ENCODE data around the gene UROC1.

The UROC1 gene

GRCh38 chr3:126464494-126464893, 53.1 kb downstream of the UROC1 start:
- DNase-seq (ENCODE audit: extremely low spot score): no peak
- ChIA-PET CTCF (no interaction called here), POLR2A (no interaction called here)
- no peak for TF ChIP-seq ZNF384 (IDR thresholded peaks at IDR 0.05)
- TF ChIP-seq ELF4 (IDR thresholded peaks at IDR 0.05): no peak
- no peak for TF ChIP-seq TARDBP (IDR thresholded peaks at IDR 0.05)
- no peak for TF ChIP-seq CTBP1 (IDR thresholded peaks at IDR 0.05; ENCODE audit: borderline replicate concordance)

- ChIA-PET POLR2A (no interaction called here), CTCF (no interaction called here)
- DNase-seq (ENCODE audit: extremely low spot score): no peak
- TF ChIP-seq ARNT (IDR thresholded peaks at IDR 0.05): no peak
- TF ChIP-seq LEF1 (IDR thresholded peaks at IDR 0.05; ENCODE audit: borderline replicate concordance): no peak
- TF ChIP-seq HDGF (IDR thresholded peaks at IDR 0.05; ENCODE audit: borderline replicate concordance): no peak
- no peak for TF ChIP-seq FOXA1 (IDR thresholded peaks at IDR 0.05)
- no peak for TF ChIP-seq BHLHE40 (IDR thresholded peaks at IDR 0.05; ENCODE audit: borderline replicate concordance)
- no peak for TF ChIP-seq NFRKB (IDR thresholded peaks at IDR 0.05)
- TF ChIP-seq, protein P1, sequence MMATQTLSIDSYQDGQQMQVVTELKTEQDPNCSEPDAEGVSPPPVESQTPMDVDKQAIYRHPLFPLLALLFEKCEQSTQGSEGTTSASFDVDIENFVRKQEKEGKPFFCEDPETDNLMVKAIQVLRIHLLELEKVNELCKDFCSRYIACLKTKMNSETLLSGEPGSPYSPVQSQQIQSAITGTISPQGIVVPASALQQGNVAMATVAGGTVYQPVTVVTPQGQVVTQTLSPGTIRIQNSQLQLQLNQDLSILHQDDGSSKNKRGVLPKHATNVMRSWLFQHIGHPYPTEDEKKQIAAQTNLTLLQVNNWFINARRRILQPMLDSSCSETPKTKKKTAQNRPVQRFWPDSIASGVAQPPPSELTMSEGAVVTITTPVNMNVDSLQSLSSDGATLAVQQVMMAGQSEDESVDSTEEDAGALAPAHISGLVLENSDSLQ (IDR thresholded peaks at IDR 0.05): no peak
- TF ChIP-seq ZNF384 (IDR thresholded peaks at IDR 0.05): no peak
- no peak for TF ChIP-seq L3MBTL2 (conservative IDR thresholded peaks at IDR 0.05)
- TF ChIP-seq FOXK2 (IDR thresholded peaks at IDR 0.05): no peak
- no peak for TF ChIP-seq SUZ12 (IDR thresholded peaks at IDR 0.05)
- TF ChIP-seq ELF4 (IDR thresholded peaks at IDR 0.05): no peak
- no peak for TF ChIP-seq FOXM1 (IDR thresholded peaks at IDR 0.05; ENCODE audit: borderline replicate concordance)
- no peak for TF ChIP-seq TARDBP (IDR thresholded peaks at IDR 0.05)
- no peak for TF ChIP-seq SP1 (IDR thresholded peaks at IDR 0.05)
- no peak for TF ChIP-seq CTBP1 (IDR thresholded peaks at IDR 0.05; ENCODE audit: borderline replicate concordance)
Measured at GRCh38 chr3:126464093-126464492, 53.5 kb downstream of the UROC1 start.

DNA sequence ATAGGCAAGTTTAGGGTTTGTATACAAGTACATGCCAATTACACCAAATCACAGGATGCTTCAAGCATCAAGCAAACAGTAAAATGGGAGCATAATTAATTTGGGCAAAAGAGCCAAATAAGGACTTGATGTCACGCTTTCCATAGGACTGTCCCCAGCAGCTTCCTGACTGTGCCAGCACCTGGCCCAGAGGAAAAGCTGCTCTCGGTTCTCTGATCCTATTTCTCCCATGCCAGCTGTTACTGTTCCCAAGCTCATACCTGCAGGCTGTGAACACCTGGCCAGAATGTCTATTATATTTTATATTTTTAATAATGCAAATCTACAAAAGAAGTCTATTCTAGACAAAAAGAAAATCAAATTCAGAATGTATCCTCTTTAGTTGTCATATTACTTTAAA, 54.1 kb downstream of the UROC1 start:
- no peak for DNase-seq (ENCODE audit: extremely low spot score)
- TF ChIP-seq FOXA1 (IDR thresholded peaks at IDR 0.05): no peak
- TF ChIP-seq HDGF (IDR thresholded peaks at IDR 0.05; ENCODE audit: borderline replicate concordance): no peak
- no peak for TF ChIP-seq SP1 (IDR thresholded peaks at IDR 0.05)
- TF ChIP-seq LEF1 (IDR thresholded peaks at IDR 0.05; ENCODE audit: borderline replicate concordance): no peak
- TF ChIP-seq TARDBP (IDR thresholded peaks at IDR 0.05): no peak
- TF ChIP-seq SUZ12 (IDR thresholded peaks at IDR 0.05): no peak
- no peak for TF ChIP-seq CTBP1 (IDR thresholded peaks at IDR 0.05; ENCODE audit: borderline replicate concordance)
- TF ChIP-seq, protein P1 (IDR thresholded peaks at IDR 0.05): no peak
- TF ChIP-seq ARNT (IDR thresholded peaks at IDR 0.05): no peak
- TF ChIP-seq L3MBTL2 (conservative IDR thresholded peaks at IDR 0.05): no peak
- ChIA-PET CTCF (no interaction called here), POLR2A (no interaction called here)

GRCh38 chr3:126461450-126462070, 56.0 kb downstream of the UROC1 start:
- DNase-seq (ENCODE audit: extremely low spot score): no peak
- CTCF ChIA-PET: no interaction called here
- TF ChIP-seq L3MBTL2 (conservative IDR thresholded peaks at IDR 0.05) (no peak), TARDBP (IDR thresholded peaks at IDR 0.05) (no peak), SUZ12 (IDR thresholded peaks at IDR 0.05) (no peak), FOXM1 (IDR thresholded peaks at IDR 0.05; ENCODE audit: borderline replicate concordance) (no peak), ARNT (IDR thresholded peaks at IDR 0.05) (no peak), FOXK2 (IDR thresholded peaks at IDR 0.05) (no peak), NFRKB (IDR thresholded peaks at IDR 0.05) (no peak), ZNF384 (IDR thresholded peaks at IDR 0.05) (no peak), LEF1 (IDR thresholded peaks at IDR 0.05; ENCODE audit: borderline replicate concordance) (no peak)
- TF ChIP-seq, protein P1 (IDR thresholded peaks at IDR 0.05): no peak
- POLR2A ChIA-PET: interaction anchor here (1.1 to 1.4 kb wide), 2 partner anchors 10 to 14 kb away, joined by 4 to 5 read pairs; partner anchors contain the start of gene ZXDC

GRCh38 chr3:126460381-126460780, 57.2 kb downstream of the UROC1 start:
- ChIA-PET POLR2A (no interaction called here), CTCF (no interaction called here)
- TF ChIP-seq NFRKB (IDR thresholded peaks at IDR 0.05) (no peak), ZNF384 (IDR thresholded peaks at IDR 0.05) (no peak), HDGF (IDR thresholded peaks at IDR 0.05; ENCODE audit: borderline replicate concordance) (no peak), ARNT (IDR thresholded peaks at IDR 0.05) (no peak)
- DNase-seq (ENCODE audit: extremely low spot score): no peak

GRCh38 chr3:126459763-126460127, 57.8 kb downstream of the UROC1 start:
- ChIA-PET POLR2A (no interaction called here), CTCF (interaction anchor here (0.6 kb wide), 1 partner anchor 1793 kb away, joined by 6 read pairs; no protein-coding TSS in a partner anchor)
- no peak for DNase-seq (ENCODE audit: extremely low spot score)
- TF ChIP-seq HDGF (IDR thresholded peaks at IDR 0.05; ENCODE audit: borderline replicate concordance): no peak
- no peak for TF ChIP-seq FOXA1 (IDR thresholded peaks at IDR 0.05)
- TF ChIP-seq FOXK2 (IDR thresholded peaks at IDR 0.05): no peak
- no peak for TF ChIP-seq NFRKB (IDR thresholded peaks at IDR 0.05)
- no peak for TF ChIP-seq ZNF384 (IDR thresholded peaks at IDR 0.05)
- no peak for TF ChIP-seq CTBP1 (IDR thresholded peaks at IDR 0.05; ENCODE audit: borderline replicate concordance)
